ENCODE data around the gene CARF.

The CARF gene

GRCh38 chr2:202911512-202912341, at the start of gene CARF, which contains the start of gene WDR12:
Gene CARF, plus strand, starts transcription at chr2:202912275. Its CDS starts 29,628 bp downstream, at chr2:202941903.
Gene WDR12, minus strand, starts transcription at chr2:202911673. Its CDS starts 197 bp downstream, at chr2:202911476.
- Mint-ChIP-seq H3K4me3 (peak within 1 kb of the TSS; percentile 99), H3K27ac (peak within 1 kb of the TSS; percentile 100)
- no peak for TF ChIP-seq CTCF (IDR thresholded peaks at IDR 0.05)

GRCh38 chr2:202870431-202871299, 41.4 kb upstream of the CARF start:
- Mint-ChIP-seq H3K27ac (peak overlapping the region; percentile 96), H3K9me3 (no peaks in the 10 kb centered on the region), H3K4me1 (peaks cover 19% of the 10 kb centered on the region)

More at GRCh38 chr2:202911512-202912341, at the start of gene CARF, which contains the start of gene WDR12:
- peaks cover 4% of the 10 kb centered on the region for H3K9me3 Mint-ChIP-seq
- DNase-seq = peak; percentile 90
- H3K27me3 Mint-ChIP-seq (ENCODE audit: low read depth, poor library complexity) = no peaks in the 10 kb centered on the region
- H3K36me3 Mint-ChIP-seq (ENCODE audit: low read depth) = peaks cover 28% of the 10 kb centered on the region
- peaks cover 27% of the 10 kb centered on the region for H3K4me1 Mint-ChIP-seq

GRCh38 chr2:202871300-202872141, 40.6 kb upstream of the CARF start, which contains the start of gene ICA1L:
Gene ICA1L, minus strand, starts transcription at chr2:202871766. Its CDS starts 42,757 bp downstream, at chr2:202829009.
- H3K4me1 Mint-ChIP-seq = peaks cover 19% of the 10 kb centered on the region
- no peaks in the 10 kb centered on the region for H3K36me3 Mint-ChIP-seq (ENCODE audit: low read depth)
- TF ChIP-seq CTCF (IDR thresholded peaks at IDR 0.05) = no peak
- peak; percentile 89 for DNase-seq
- no peaks in the 10 kb centered on the region for H3K9me3 Mint-ChIP-seq
- peak within 1 kb of the TSS; percentile 93 for H3K4me3 Mint-ChIP-seq
- H3K27me3 Mint-ChIP-seq (ENCODE audit: low read depth, poor library complexity) = peaks cover 6% of the 10 kb centered on the region
- peak within 1 kb of the TSS; percentile 96 for H3K27ac Mint-ChIP-seq

More at GRCh38 chr2:202870431-202871299, 41.4 kb upstream of the CARF start:
- peak; percentile 55 for TF ChIP-seq CTCF (IDR thresholded peaks at IDR 0.05)
- peak; percentile 49 for DNase-seq
- peak overlapping the region; percentile 93 for H3K4me3 Mint-ChIP-seq
- H3K36me3 Mint-ChIP-seq (ENCODE audit: low read depth) = no peaks in the 10 kb centered on the region
- peaks cover 6% of the 10 kb centered on the region for H3K27me3 Mint-ChIP-seq (ENCODE audit: low read depth, poor library complexity)

- TF ChIP-seq CTCF (IDR thresholded peaks at IDR 0.05) = no peak
- no peaks in the 10 kb centered on the region for H3K27me3 Mint-ChIP-seq (ENCODE audit: low read depth, poor library complexity)
- H3K27ac Mint-ChIP-seq = no peak overlapping the region
- peaks cover 18% of the 10 kb centered on the region for H3K36me3 Mint-ChIP-seq (ENCODE audit: low read depth)
- no peaks in the 10 kb centered on the region for H3K4me1 Mint-ChIP-seq
- no peaks in the 10 kb centered on the region for H3K9me3 Mint-ChIP-seq
- no peak overlapping the region for H3K4me3 Mint-ChIP-seq
- DNase-seq = no peak
These were observed 34.4 kb upstream of the CARF start for GRCh38 chr2:202877699-202878098.

GRCh38 chr2:202881570-202881969, 30.5 kb upstream of the CARF start:
- Mint-ChIP-seq H3K4me3 (no peak overlapping the region), H3K27me3 (ENCODE audit: low read depth, poor library complexity) (no peaks in the 10 kb centered on the region), H3K4me1 (no peaks in the 10 kb centered on the region), H3K9me3 (no peaks in the 10 kb centered on the region), H3K27ac (peak overlapping the region; percentile 48), H3K36me3 (ENCODE audit: low read depth) (peaks cover 55% of the 10 kb centered on the region)
- no peak for DNase-seq
- no peak for TF ChIP-seq CTCF (IDR thresholded peaks at IDR 0.05)

Data from nephron progenitor cell (in vitro differentiated cells).